Duodenal mucosa (tissue), 2 donors: ENCODE measurements around the gene C10orf143.

Experiments used
- H3K27ac ChIP-seq: one replicate; pipeline ENCODE4 v1.7.0; 2013; ENCODE audit warnings: low read depth, low read length
- H3K27me3 ChIP-seq, 2 donors: one replicate each; pipeline ENCODE4 v1.7.0; 2013; ENCODE audit warnings: low read length in 2 of 2, control low read depth in 1 of 2; ENCODE audit not compliant: insufficient read depth in 2 of 2, control insufficient read depth in 1 of 2
- H3K36me3 ChIP-seq, 2 donors: one replicate each; pipeline ENCODE4 v1.7.0; 2013; ENCODE audit warnings: low read length in 2 of 2, control low read depth in 1 of 2; ENCODE audit not compliant: insufficient read depth in 2 of 2, control insufficient read depth in 1 of 2
- H3K4me1 ChIP-seq, 2 donors: one replicate each; pipeline ENCODE4 v1.7.0; 2013; ENCODE audit warnings: low read length in 2 of 2, control low read depth in 1 of 2; ENCODE audit not compliant: insufficient read depth in 2 of 2, control insufficient read depth in 1 of 2
- H3K4me3 ChIP-seq, 2 donors: one replicate each; pipeline ENCODE4 v1.7.0; 2013; ENCODE audit warnings: low read length in 2 of 2, low read depth in 1 of 2
- H3K9ac ChIP-seq, 2 donors: one replicate each; pipeline ENCODE4 v1.7.0; 2013; ENCODE audit warnings: low read length in 2 of 2, low read depth in 1 of 2
- H3K9me3 ChIP-seq, 2 donors: one replicate each; pipeline ENCODE4 v1.7.0; 2013; ENCODE audit warnings: low read length in 2 of 2, control low read depth in 1 of 2; ENCODE audit not compliant: control insufficient read depth in 1 of 2

Gene C10orf143

DNA sequence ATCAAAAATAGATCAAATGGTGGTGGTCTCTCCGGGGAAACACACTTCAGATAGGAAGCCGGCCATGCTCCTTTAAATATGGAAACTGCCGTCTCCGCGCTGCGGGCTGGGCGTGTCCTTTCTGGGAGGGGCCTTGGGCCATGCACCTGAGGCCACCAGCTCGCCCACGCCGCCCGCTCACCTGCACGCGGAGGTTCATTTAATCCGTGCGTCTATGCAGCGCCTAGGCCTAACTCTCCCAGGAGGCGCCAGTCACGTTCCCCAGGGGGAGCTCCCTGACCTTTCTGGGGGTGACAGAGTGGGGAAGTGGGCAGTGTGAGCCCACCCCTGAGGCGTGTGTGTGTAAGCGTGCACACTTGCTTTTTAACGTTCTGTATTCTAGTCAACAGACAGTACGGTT lies 64.0 kb downstream of the C10orf143 start:
- Histone ChIP-seq H3K27ac (no peak overlapping the region), H3K36me3 (no peaks in the 10 kb centered on the region), H3K4me3 (no peak overlapping the region), H3K9ac (no peak overlapping the region), H3K9me3 (no peaks in the 10 kb centered on the region), H3K27me3 (peaks cover 3 to 5% of the 10 kb centered on the region in 2 donors), H3K4me1 (no peaks in the 10 kb centered on the region)

DNA sequence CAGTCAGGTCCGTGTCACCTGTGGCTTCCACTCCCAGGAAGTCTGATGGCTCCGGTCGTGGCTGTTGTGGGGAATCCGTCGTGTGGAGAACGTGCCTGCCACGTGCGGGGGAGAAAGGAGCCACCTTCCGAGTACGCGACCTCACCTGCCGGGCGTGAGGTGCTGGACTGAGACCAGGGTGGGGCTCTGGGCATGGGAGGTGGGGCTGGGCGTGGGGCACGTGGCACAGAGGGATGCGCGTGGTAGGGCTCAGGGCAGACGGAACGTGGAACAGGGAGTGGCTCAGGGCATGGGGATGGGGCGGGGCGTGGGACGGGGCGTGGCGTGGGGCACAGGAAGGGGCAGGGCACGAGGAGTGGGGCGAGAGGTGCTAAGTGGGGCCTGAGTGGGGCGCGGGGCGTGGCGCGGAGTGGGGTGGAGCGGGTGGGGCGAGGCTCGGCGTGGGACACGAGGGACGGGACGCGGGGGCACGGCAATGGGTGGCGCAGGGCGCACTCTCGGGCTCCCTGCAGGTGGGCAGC lies 64.8 kb downstream of the C10orf143 start:
- no peaks in the 10 kb centered on the region for H3K4me1 ChIP-seq
- peaks cover 3 to 5% of the 10 kb centered on the region in 2 donors for H3K27me3 ChIP-seq
- H3K9me3 ChIP-seq = no peaks in the 10 kb centered on the region
- H3K36me3 ChIP-seq = no peaks in the 10 kb centered on the region
- no peak overlapping the region for H3K4me3 ChIP-seq
- no peak overlapping the region for H3K9ac ChIP-seq
- H3K27ac ChIP-seq = no peak overlapping the region

DNA sequence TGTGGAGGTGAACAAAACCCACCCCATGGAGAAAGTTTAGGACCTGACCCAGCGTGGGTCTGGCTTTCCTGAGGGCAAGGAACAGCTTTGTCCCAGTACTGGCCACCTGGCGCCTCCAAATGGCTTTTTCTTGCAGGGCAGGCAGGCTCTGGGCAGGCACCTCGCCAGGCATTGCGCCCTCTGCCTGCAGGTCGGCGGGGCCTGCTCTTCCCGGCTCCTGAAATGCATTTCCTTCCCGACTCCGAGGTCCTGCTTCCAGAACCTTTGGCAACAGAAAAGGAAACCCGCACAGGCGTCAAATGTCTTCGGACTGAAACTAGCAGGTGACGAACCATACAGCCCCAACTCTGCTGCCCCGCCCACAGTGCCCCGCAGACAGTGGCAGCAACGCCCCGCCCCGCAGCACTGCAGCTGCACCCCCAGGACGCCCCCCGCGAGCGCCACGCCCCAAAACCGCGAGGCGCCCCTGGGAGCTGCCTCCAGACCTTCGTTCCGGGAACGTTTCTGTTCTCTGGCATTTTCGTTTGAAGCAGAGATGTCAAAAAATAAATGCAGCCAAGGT lies 65.5 kb downstream of the C10orf143 start:
- H3K4me3 ChIP-seq = no peak overlapping the region
- H3K4me1 ChIP-seq = no peaks in the 10 kb centered on the region
- peaks cover 3 to 5% of the 10 kb centered on the region in 2 donors for H3K27me3 ChIP-seq

DNA sequence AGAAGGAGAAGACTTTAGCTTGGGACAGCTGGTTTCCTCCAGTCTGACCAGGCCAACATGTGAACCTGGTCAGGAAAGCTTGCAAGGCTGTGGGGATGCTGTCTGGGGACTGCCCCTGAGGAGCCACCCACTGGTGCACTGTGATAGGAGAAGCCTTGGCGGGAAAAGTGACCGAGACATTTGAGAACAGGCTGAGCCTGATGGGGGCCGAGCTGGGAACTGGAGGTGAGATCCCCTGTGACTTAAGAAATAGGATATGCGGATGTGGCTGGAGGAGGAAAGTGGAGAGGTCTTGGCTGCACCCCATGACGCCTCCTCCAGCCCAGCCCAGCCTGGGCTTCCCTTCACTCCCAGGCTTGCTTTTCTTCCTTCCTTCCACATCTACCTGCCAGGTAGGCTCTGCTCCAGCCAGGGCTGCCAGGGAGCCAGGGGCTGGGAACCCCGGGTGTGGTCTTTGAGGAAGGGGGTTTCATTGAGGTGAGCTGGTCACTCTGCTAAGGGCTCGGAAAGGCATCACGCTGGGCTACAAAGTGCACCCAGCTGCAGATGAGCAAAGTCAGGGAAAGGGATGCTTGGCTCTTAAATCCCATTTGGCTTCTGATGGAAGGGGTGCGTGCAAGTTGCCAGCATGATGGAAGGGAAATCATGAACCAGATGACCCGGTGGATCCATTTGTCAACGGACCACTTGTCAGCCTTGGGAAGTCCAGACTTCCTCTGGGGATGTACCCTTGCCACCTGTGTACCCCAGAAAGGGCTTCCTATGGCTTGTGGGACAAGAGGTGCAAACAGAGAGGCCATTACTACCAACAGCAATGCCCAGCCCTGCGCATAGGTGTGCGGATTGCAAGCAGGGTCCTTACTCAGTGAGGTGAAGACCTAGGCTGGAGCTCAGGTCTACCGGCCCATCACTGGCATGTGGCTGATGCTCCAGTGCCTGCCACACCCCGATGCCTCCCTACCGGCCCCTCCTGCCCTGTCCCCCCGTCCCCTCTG lies 66.3 kb downstream of the C10orf143 start:
- peaks cover 3 to 5% of the 10 kb centered on the region in 2 donors for H3K27me3 ChIP-seq
- H3K9ac ChIP-seq = no peak overlapping the region
- H3K27ac ChIP-seq = no peak overlapping the region
- H3K4me3 ChIP-seq = no peak overlapping the region
- no peaks in the 10 kb centered on the region for H3K36me3 ChIP-seq
- no peaks in the 10 kb centered on the region for H3K9me3 ChIP-seq
- H3K4me1 ChIP-seq = no peaks in the 10 kb centered on the region

More for the DNA sequence above, 65.5 kb downstream of the C10orf143 start:
- Histone ChIP-seq H3K36me3 (no peaks in the 10 kb centered on the region), H3K9me3 (no peaks in the 10 kb centered on the region), H3K9ac (no peak overlapping the region), H3K27ac (no peak overlapping the region)

DNA sequence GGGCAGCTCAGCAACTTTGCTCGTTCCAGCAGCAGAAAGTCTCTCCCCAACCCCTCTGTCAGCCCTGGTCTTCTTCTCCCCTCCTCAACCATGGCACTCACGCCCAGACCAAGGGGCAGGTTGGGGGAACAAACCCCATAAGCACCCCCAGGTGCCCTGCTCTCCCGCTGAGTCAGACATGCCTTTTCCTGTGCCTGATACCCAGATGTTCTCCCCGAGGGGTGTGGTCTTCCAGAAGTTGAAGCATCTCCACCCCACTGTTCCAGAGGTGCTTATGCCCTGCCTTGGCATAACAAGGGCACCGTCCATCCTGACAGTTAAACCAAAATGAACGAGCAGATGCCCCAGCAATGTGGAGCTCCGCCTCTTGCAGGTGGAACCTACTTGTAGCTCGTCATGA lies 67.1 kb downstream of the C10orf143 start:
- H3K9me3 ChIP-seq = no peaks in the 10 kb centered on the region
- no peak overlapping the region for H3K27ac ChIP-seq
- no peak overlapping the region for H3K9ac ChIP-seq
- no peaks in the 10 kb centered on the region for H3K4me1 ChIP-seq
- peaks cover 3 to 9% of the 10 kb centered on the region in 2 donors for H3K27me3 ChIP-seq
- no peaks in the 10 kb centered on the region for H3K36me3 ChIP-seq
- H3K4me3 ChIP-seq = no peak overlapping the region

DNA sequence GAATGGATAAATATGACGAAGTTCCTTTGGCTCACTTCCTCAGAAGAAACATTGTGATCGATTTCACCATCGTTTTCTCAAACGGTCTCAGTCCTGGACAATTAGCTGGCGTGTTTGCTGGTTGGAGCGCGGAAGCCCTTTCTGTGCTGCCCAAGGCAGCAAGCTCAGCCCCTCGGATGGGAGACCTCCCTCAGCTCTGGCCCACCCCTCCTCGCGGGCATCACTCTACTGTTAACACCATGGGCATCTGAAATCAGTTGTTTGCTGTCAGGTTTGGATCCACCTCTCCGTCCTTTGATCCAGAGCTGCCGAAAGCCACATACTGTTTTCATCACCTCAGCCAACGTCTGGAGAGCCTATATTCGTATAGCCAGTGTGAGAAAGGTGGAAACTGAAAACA lies 68.2 kb downstream of the C10orf143 start:
- Histone ChIP-seq H3K27ac (no peak overlapping the region), H3K4me3 (no peak overlapping the region), H3K9ac (no peak overlapping the region), H3K27me3 (peaks cover 3 to 10% of the 10 kb centered on the region in 2 donors), H3K4me1 (no peaks in the 10 kb centered on the region), H3K36me3 (no peaks in the 10 kb centered on the region), H3K9me3 (no peaks in the 10 kb centered on the region)

DNA sequence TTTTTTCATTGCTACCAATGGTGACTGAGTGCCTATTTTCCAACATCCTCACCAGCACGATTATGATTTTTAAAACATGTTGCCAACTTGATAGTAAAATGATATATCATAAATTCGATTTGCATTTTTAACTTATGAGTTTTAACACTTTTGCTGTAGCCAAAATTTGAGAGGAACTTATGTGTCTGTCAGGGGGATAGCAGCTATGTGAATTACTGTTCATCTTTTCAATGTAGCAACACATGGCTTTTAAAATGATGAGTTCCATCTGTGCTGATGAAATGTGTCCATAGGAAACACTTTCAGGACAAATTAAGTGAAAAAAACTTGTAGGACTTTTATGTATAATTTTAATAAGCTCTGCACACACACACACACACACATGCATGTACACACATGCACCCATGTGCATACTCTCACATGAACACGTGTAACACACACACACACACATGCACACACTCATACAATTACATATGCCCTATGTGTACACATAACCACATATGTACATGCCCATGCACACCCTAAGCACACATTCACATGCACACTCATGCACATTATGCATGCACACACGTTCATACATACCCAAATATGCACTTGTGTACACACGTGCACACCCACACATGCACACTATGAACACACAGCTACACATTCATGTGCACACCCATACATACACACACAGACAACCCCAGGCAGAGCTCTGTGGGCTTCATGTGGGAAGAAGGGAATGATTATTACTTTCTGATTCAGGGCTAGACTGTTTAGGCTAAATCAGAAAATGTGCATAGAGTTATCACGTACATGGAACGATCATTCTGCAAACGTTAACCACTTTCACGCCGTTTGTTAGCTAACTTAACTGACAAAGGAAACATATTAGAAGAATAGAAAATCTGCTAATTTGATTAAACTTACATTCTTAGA lies 68.9 kb downstream of the C10orf143 start:
- Histone ChIP-seq H3K9ac (no peak overlapping the region), H3K4me3 (no peak overlapping the region), H3K4me1 (no peaks in the 10 kb centered on the region), H3K36me3 (no peaks in the 10 kb centered on the region), H3K27ac (no peak overlapping the region), H3K9me3 (no peaks in the 10 kb centered on the region), H3K27me3 (peaks cover 3 to 12% of the 10 kb centered on the region in 2 donors)

DNA sequence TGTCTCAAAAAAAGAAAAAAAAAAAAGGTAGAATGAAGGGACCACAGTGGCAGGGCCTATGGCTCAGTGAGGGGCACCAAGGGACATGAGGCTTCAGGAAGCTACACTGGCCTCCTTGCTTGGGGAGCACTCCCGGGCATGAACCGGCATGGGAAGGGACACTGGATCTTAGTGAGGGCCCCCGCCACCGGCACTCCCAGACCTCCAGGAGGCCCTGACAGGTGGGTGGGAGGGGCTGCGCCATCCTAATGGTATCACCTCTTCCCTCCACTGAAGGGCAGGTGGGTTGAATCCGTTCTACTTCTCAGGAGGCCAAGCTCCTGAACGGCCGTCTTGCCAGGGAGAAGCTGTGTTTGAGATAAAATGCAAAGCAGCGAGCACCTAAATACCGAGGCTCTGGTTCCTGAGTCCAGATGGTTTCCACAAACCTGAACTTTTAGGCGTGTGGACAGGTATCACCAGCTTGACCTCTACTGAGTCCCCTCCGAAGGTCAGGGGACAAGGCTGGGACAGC lies 69.8 kb downstream of the C10orf143 start:
- peaks cover 3 to 12% of the 10 kb centered on the region in 2 donors for H3K27me3 ChIP-seq
- no peaks in the 10 kb centered on the region for H3K36me3 ChIP-seq
- no peak overlapping the region for H3K9ac ChIP-seq
- H3K4me3 ChIP-seq = no peak overlapping the region
- no peak overlapping the region for H3K27ac ChIP-seq
- no peaks in the 10 kb centered on the region for H3K9me3 ChIP-seq
- no peaks in the 10 kb centered on the region for H3K4me1 ChIP-seq

DNA sequence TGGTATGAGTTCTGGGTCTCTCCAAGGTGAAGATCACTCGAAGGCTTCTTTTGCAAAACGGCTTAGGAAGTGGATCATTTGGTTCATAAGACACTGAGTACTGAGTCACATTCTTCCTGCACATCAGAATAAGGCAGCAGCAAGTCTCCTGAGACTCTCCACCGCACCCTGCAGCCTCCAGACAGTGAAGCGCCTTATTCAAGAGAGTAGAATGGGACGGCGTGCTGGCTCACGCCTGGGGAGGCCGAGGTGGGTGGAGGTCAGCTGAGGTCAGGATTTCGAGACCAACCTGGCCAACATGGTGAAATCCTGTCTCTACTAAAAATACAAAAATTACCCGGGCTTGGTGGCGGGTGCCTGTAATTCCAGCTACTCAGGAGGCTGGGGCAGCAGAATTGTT lies 70.3 kb downstream of the C10orf143 start:
- Histone ChIP-seq H3K27ac (no peak overlapping the region), H3K27me3 (peaks cover 3 to 12% of the 10 kb centered on the region in 2 donors), H3K9me3 (no peaks in the 10 kb centered on the region), H3K9ac (no peak overlapping the region), H3K36me3 (no peaks in the 10 kb centered on the region), H3K4me3 (no peak overlapping the region), H3K4me1 (no peaks in the 10 kb centered on the region)
